Hair follicle dermal papilla cell (primary cell): ENCODE data around the gene FTHL17. TPM values are rescaled to one million over a fixed set of nuclear protein-coding genes. Genes with fewer than 3 reads are reported as not detected.

Experiments
- total RNA-seq: library from RNA; depleted of rRNA; stranded (reverse); fragments of >200 nt; gene quantifications from 2 replicates; pipeline ENCODE4 v1.2.3, GENCODE V29; 2012

Gene FTHL17
- total RNA-seq: not detected in 2 replicates

DNA sequence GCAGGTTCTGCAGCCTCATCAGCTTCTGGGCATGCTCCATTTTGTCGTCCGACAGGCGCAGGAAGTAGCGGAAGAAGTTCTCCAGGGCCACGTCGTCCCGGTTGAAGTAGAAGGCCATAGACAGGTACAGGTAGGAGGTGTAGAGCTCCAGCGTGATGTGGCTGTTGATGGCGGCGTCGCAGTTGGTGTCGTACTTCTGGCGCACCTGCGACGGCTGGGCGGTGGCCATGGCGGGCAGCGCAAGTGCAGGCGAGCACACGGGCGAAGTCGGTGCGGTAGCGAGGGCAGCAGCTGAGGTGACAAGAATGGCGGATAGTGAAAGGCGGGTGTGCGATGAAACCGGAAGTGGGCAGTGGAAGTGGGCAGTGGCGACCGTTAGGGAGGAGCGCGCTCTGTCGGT, at the start of gene FTHL17:
Gene FTHL17 (minus strand): TSS at position 317 of the 400 bp plus-strand sequence. CDS start 88 bp downstream, at position 229.

Other genes with a start within 250 kb of the FTHL17 start
- gene TAB3, start 182.8 kb downstream of the FTHL17 start, total RNA-seq: 16.2 and 16.4 TPM in 2 replicates